ENCODE measurements around the gene KRTAP10-9.

- TF ChIP-seq CTCF (IDR thresholded peaks at IDR 0.05 in 4 of 5, conservative IDR thresholded peaks at IDR 0.05 in 1 of 5) (no peak), POLR2A (IDR thresholded peaks at IDR 0.05) (no peak)
Measured at GRCh38 chr21:44617071-44617501, 9.8 kb upstream of the KRTAP10-9 start.
